ENCODE measurements around the gene FAM117B. TPM values are rescaled to one million over a fixed set of nuclear protein-coding genes. Genes with fewer than 3 reads are reported as not detected.

FAM117B gene
- total RNA-seq, 4 donors from 2014 or later: 9.2 to 17.5 (median 12.5) TPM

DNA sequence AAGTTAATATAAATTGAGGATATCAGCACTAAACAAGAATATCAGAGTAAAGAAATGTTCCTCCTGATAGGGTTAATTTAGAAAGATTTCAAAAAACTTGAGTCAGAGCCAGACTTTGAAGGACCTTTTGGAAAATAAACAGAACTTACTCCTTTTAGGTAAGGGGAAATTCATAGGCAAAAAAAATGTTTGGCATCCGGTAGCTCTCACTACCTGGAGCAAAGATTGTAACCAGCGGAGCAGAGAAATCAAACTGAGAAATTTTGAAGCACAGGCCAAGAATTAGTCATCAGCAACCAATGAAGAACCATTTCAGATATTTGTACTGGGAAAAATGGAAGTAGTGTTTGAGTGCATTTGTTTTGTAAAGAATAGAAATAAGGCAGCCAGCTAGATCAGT is 123.8 kb downstream of the FAM117B start:
- Histone ChIP-seq H3K27ac (no peak overlapping the region), H3K4me3 (no peak overlapping the region), H3K27me3 (no peaks in the 10 kb centered on the region), H3K36me3 (peaks cover 0 to 44% (median 0%) of the 10 kb centered on the region in 3 donors), H3K4me1 (no peaks in the 10 kb centered on the region), H3K9me3 (no peaks in the 10 kb centered on the region)
- 63 to 73% methylated on average over 2 of the region's 2 CpGs for WGBS, 2 donors
- DNase-seq (ENCODE audit: low spot score in 2 of 2): no peak
- TF ChIP-seq EP300 (IDR thresholded peaks at IDR 0.05): no peak
- TF ChIP-seq CTCF (IDR thresholded peaks at IDR 0.05): no peak
- no peak for TF ChIP-seq POLR2A (IDR thresholded peaks at IDR 0.05)

DNA sequence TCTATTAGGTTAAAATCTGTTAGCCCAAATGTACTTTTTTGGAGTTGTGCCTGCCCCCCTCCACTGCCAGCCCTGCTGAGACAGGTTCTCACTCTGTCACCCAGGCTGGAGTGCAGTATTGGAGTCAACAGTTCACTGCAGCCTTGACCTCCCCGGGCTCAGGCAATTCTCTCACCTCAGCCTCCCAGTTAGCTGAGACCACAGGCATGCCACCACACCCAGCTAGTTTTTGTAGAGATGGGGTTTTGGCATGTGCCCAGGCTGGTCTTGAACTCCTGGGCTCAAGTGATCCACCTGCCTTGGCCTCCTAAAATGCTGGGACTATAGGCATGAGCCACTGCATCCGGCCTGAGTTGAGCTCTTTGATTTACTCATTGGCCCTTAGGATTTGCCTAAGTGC is 126.1 kb downstream of the FAM117B start:
- no peak for DNase-seq (ENCODE audit: low spot score in 2 of 2)
- Histone ChIP-seq H3K36me3 (peaks cover 0 to 54% (median 0%) of the 10 kb centered on the region in 3 donors), H3K4me3 (no peak overlapping the region), H3K27me3 (no peaks in the 10 kb centered on the region), H3K9me3 (no peaks in the 10 kb centered on the region), H3K27ac (no peak overlapping the region), H3K4me1 (no peaks in the 10 kb centered on the region)
- TF ChIP-seq CTCF (IDR thresholded peaks at IDR 0.05): no peak
- TF ChIP-seq EP300 (IDR thresholded peaks at IDR 0.05): no peak
- no peak for TF ChIP-seq POLR2A (IDR thresholded peaks at IDR 0.05)
- WGBS, 2 donors: 83 to 84% methylated on average over 2 of the region's 2 CpGs

DNA sequence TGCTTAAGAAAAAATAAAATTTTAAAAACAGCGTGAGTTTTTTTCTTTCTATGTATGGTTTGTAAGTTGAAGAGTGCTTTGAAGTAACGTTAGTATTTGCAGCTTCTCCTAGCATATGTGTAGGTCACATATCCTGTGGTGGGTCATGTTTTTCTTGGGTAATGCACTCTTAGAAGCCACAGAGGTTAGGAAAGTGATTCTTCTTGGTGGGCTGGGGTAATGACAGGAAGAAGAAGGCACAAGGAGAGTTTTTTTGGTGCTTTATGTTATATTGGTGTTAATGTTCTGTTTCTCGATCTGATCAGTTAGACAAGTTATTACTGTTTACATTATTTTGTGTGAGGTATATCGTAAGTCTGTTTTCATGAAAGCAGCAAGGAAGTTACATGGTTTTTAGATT is 127.8 kb downstream of the FAM117B start:
- WGBS, 2 donors: 57 to 61% methylated on average over 4 of the region's 4 CpGs
- no peak overlapping the region for H3K4me3 ChIP-seq

DNA sequence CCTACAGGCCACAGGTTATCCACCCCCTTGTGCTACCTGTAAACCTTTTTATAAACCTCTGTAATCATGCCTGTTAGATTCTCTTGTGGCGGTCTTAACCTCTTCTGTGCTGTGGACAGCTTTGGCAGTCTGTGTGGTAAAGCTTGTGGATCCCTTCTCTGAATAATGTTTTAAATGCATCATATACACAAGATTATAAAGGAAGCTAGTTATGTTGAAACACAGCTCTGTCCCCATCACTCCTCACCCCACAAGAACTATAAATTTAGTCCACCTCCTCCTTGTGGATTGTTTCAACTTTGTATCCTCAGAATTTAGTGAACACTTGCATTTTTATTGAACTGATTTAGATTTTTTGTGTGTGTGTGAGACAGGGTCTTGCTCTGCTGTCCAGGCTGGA is 129.1 kb downstream of the FAM117B start:
- WGBS, 2 donors: 94 to 100% methylated on average over 1 of the region's 1 CpG
- Histone ChIP-seq H3K9me3 (no peaks in the 10 kb centered on the region), H3K36me3 (peaks cover 0 to 38% (median 0%) of the 10 kb centered on the region in 3 donors), H3K4me3 (no peak overlapping the region), H3K27ac (no peak overlapping the region), H3K4me1 (no peaks in the 10 kb centered on the region), H3K27me3 (no peaks in the 10 kb centered on the region)
- TF ChIP-seq POLR2A (IDR thresholded peaks at IDR 0.05) (no peak), EP300 (IDR thresholded peaks at IDR 0.05) (no peak), CTCF (IDR thresholded peaks at IDR 0.05) (no peak)
- DNase-seq (ENCODE audit: low spot score in 2 of 2): no peak

More for the DNA sequence above, 127.8 kb downstream of the FAM117B start:
- peaks cover 0 to 43% (median 0%) of the 10 kb centered on the region in 3 donors for H3K36me3 ChIP-seq
- H3K4me1 ChIP-seq: no peaks in the 10 kb centered on the region
- DNase-seq (ENCODE audit: low spot score in 2 of 2): no peak
- H3K9me3 ChIP-seq: no peaks in the 10 kb centered on the region
- no peaks in the 10 kb centered on the region for H3K27me3 ChIP-seq
- TF ChIP-seq POLR2A (IDR thresholded peaks at IDR 0.05) (no peak), EP300 (IDR thresholded peaks at IDR 0.05) (no peak), CTCF (IDR thresholded peaks at IDR 0.05) (no peak)
- no peak overlapping the region for H3K27ac ChIP-seq

GRCh38 chr2:202764991-202765390 is 130.2 kb downstream of the FAM117B start:
- no peak for DNase-seq (ENCODE audit: low spot score in 2 of 2)
- 88 to 91% methylated on average over 3 of the region's 3 CpGs for WGBS, 2 donors
- no peaks in the 10 kb centered on the region for H3K27me3 ChIP-seq

More at GRCh38 chr2:202764991-202765390, 130.2 kb downstream of the FAM117B start:
- no peak overlapping the region for H3K27ac ChIP-seq
- no peak for TF ChIP-seq POLR2A (IDR thresholded peaks at IDR 0.05)
- TF ChIP-seq EP300 (IDR thresholded peaks at IDR 0.05): no peak
- TF ChIP-seq CTCF (IDR thresholded peaks at IDR 0.05): no peak
- H3K9me3 ChIP-seq: no peaks in the 10 kb centered on the region
- H3K4me1 ChIP-seq: no peaks in the 10 kb centered on the region
- H3K36me3 ChIP-seq: peaks cover 0 to 28% (median 0%) of the 10 kb centered on the region in 3 donors
- H3K4me3 ChIP-seq: no peak overlapping the region

All from tibial nerve (tissue), 4 donors.